GM18520 (cell line): Measurements from ENCODE around the gene SLC27A3.
A peak's percentile ranks its signal among the peaks of the same experiment; 100 is the strongest.
"Not testable (repeated sequence)": the region's sequence is repeated elsewhere in the genome, so short reads cannot be mapped to it uniquely, and the experiment has no call there.

Experiments
- ATAC-seq: cut with Tn5 transposase; IDR thresholded peaks from one replicate; pipeline ENCODE4 v1.9.1; 2021; ENCODE audit not compliant: unreplicated experiment

Gene SLC27A3

GRCh38 chr1:153779781-153780541 lies 4.8 kb downstream of the SLC27A3 start:
- no peak for ATAC-seq

GRCh38 chr1:153780551-153780950 lies 5.3 kb downstream of the SLC27A3 start:
- no peak for ATAC-seq

DNA sequence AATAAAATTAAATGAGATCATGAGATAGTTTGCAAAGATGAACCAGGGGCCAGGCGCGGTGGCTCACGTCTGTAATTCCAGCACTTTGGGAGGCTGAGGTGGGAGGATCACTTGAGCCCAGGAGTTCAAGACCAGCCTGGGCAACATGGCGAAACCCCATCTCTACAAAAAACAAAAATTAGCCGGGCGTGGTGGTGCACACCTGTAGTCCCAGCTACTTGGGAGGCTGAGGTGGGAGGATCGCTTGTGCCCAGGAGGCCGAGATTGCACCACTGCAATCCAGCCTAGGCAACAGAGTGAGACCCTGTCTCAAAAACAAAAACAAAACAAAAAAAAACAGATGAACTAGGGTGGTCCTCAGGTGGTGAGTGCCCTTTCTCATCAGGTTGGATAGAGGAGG lies 7.4 kb downstream of the SLC27A3 start:
- ATAC-seq = not testable (repeated sequence)

DNA sequence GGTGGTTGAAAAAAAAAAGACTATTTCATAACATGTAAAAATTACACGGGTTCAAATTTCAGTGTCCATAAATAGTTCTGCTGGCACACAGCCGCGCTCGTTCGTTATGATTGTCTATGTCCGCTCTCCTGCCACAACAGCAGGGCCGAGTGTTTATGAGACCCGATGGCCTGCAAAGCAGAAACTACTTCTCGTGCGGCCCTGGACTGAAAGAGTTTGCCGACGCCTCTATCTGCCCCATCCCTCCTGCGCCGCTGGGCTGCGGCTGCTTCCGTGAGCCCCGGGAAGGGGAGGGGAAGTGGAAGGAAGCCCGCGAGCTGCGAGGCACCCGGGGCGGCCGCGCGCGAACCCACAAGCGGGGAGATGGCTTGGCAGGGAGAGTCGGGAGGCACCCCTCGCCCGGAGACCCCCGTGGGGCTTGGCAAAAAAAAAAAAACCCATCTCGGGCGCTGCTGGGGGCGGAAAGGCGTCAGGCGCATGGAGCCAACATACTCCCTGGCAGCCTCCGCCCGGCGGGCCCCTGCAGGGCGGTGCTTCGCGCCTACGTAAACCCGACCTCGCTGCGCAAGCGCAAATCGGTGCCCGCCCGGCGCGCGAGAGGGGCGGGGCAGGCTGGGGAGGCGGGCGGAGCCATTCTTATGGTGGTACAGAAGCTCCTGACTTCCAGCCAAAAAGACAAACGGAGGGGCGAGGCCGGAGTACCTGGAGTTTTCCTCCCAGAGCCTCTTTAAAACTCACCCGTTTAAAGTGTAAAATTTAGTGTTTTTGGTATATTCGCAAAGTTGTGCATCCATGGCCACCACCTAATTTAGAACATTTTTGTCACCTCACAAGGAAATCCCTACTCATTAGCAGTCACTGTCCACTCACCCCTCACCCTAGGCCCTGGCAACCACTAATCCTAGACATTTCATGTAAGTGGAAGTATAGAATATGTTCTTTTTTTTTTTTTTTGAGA lies 8.3 kb downstream of the SLC27A3 start:
- peak; percentile 93 for ATAC-seq

DNA sequence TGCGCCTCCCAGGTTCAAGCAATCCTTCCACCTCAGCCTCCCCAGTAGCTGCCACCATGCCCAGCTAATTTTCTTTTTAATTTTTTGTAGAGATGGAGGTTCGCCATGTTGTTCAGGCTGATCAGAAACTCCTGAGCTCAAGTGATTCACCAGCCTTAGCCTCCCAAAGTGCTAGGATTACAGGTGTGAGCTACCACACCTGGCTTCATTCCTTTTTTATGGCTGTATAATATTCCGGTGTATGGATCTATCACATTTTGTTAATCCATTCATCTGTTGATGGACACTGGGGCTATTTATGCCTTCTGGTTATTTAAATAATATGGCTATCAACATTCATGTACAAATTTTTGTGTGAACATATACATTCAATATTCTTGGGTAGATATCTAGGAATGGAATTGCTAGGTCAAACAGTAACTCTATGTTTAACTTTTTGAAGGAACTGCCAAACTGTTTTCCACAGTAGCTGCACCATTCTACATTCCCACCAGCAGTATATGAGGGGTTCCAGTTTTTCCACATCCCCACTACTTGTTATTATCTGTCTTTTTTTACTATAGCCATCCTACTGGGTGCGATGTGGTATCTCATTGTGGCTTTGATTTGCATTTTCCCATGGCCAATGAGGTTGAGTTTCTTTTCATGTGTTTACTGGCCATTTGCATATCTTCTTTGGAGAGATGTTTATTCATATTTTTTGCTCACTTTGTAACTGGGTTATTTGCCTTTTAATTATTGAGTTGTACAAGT lies 11.0 kb downstream of the SLC27A3 start:
- no peak for ATAC-seq

DNA sequence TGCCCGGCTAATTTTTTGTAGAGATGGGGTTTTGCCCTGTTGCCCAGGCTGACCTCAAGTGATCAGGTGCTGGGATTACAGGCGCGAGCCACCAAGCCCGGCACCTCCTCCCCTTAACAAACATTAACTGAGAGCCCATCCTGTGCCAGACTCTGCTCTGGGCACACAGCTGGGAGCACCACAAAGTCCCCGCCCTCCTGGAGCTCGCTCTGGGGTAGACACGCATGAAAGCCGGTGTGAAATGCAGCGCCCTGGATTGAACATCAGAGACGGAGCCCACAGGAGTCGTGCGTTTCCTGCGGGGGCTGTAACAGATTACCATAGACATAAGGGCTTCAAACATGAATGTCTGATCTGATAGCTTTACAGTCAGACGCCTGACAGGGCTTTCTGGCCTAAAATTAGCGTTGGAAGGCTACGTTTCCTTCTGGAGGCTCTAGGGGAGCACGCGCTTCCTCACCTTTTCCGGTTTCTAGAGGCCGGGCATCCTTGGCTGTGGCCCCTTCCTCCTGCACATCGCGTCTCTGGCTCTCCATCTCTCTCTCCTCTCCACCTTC lies 14.3 kb downstream of the SLC27A3 start:
- ATAC-seq = no peak

GRCh38 chr1:153790313-153790965 lies 15.2 kb downstream of the SLC27A3 start:
- no peak for ATAC-seq

- ATAC-seq = peak; percentile 83
Observed at GRCh38 chr1:153790966-153791647, 15.9 kb downstream of the SLC27A3 start.

- no peak for ATAC-seq
Observed at GRCh38 chr1:153791648-153792253, 16.5 kb downstream of the SLC27A3 start.

DNA sequence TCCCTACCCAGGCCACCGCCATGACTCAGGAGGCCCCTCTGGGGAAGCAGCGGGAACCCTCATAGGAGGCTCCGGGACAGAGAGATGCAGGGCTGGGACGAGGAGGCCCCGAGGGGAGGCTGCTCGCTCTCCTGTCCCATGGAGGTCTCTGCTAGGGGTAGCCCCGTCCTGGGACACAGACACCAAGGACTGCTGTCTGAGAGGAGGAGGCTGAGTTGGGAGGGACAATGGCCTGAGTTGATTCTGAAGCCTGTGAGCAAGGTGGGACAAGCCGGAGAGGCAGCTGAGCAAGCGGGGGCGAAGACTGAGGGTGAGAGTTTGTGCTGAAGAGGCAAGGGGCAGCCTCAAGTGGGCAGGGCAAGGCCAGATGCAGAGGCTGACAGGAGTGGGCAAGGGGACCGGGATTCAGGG lies 17.4 kb downstream of the SLC27A3 start:
- no peak for ATAC-seq

- ATAC-seq = no peak
Observed at GRCh38 chr1:153793261-153793972, 18.2 kb downstream of the SLC27A3 start.

DNA sequence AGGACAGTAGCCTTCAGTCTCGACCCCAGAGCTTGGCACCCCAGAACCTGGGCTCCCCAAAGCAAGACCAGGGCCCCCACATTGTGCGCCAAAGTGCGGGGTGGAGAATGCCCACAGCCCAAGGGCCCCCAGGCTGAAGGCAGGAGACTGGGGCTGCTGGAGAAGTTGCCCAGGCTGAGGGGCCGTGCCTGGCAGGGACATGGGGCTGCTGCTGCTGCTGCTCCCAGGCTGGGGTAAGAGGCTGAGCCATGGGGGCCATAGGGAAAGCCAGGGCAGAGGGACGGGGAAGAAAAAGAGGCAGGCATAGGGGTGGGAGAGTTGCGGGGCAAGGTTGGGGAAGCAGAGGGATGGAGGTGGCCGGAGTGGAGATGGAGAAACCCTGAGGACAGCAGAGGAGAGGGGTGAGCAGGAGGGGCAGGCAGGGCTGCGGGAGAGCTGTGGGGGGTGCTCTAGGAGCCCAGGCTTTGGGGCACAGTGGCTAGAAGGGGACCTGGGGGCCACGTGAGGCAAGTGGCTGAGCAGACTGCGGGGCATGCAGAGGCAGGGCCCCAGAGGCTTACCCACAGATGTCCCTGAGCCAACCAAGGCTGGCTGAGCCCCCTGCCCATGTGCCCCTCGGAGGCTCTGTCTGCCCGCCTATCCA lies 18.9 kb downstream of the SLC27A3 start:
- no peak for ATAC-seq

- ATAC-seq = no peak
Observed at GRCh38 chr1:153794624-153795329, 19.6 kb downstream of the SLC27A3 start.

DNA sequence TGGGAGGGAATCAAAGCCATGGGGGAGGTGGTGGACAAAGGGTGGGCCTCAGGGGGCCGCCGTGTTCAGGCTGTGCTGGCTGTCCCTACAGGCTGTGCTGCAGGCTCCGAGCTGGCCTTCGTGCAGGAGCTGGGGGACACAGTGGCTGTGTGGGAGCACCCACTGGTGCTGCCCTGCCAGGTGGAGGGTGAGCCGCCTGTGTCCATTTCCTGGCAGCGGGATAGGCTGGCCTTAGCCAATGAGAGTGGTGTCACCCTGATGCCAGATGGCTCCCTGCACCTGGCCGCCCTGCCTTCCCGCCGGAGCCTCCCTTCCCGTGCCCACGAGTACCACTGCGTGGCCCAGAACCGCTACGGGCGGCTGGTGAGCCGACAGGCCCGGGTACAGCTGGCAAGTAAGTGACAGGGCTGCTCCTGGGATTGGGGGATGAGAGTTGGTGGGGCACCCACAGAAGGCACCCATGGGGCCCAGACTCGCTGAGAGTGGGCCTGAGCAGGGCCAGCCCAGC lies 20.2 kb downstream of the SLC27A3 start:
- ATAC-seq = no peak

DNA sequence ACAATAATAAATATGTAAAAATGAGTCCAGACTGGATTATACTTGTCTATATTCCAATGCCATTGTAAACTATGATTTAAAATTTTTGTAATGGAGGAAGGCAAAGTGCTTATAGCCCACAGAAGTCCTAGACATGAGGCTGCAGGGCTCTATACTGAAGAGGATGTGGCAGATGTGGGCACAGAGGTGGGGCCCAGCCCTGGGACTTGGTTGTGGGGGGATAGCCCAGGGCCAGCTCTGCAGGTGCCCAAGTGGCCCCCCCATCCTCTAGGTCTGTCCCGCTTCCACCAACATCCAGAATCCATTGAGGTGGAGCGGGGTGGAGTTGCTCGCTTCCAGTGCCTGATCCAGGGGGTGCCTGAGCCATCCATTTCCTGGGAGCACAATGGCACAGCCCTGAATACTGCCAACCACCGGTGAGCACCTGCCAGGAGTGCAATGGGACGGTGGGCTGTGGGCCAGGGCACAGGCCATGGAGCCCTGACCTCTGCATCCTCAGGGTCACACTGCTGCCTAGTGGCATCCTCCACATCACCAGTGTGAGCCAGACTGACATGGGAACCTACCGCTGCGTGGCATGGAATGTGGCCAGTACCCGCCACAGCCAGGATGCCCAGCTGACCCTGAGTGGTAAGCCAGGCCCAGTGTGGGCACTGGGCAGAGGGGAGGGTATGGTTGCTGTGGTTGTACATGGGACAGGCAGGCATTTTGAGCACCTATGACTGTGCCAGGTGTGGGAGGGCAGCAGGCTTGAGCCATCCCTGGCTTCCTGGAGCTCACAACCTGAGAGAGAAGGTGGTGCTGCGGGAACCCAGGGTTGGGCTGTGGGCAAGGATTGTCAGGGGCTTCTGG lies 21.0 kb downstream of the SLC27A3 start:
- ATAC-seq = no peak

DNA sequence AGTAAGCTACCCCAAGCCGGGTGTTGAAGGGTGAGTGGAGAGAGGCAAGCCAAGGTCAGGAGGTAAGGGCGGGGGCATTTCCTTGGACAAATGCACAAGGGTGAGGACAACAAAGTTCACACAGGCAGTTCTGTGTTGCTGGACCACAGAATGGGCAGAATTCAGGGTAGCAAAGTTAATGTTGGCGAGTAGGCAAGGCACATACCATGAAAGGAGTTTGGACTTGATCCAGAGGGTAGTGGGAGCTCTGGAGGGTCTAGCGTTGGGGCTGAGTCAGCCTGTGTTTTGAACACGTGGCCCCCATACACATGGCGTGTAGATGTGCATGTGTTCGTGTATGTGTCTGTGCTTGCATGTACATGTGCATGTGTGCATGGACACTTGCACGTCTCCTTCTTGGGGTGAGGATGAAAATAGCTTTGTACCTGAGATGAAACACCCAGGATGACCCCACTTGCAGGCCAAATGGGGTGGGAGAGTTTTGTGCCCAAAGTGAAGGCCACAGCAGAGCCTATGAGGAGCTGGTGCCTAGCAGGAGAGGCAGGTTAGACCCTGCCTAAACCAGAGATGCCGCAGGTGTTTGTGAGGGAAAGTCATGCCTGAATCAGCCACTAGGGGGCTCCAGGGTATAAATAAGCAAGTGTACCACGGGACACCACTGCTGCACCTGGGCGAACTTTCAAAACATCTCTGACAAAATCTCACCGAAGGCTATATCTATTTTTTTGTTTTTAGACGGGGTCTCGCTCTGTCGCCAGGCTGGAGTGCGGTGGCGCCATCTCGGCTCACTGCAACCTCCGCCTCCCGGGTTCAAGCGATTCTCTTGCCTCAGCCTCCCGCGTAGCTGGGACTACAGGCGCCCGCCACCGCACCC lies 21.8 kb downstream of the SLC27A3 start:
- ATAC-seq = peak; percentile 51
